GM23248 (cell line): ENCODE results near the gene TRPV4.

Source experiments
- EZH2 ChIP-seq: fragments of 200-600 bp; sonication (generic); IDR thresholded peaks from 2 replicates; pipeline ENCODE4 v1.6.1; 2018; ENCODE audit warnings: antibody characterized with exemption, mild to moderate bottlenecking; ENCODE audit not compliant: insufficient read depth, poor library complexity, severe bottlenecking
- EZH2phosphoT487 ChIP-seq: fragments of 200-600 bp; sonication (generic); IDR thresholded peaks from 2 replicates; pipeline ENCODE4 v1.6.1; 2018; ENCODE audit warnings: antibody characterized with exemption, moderate library complexity, mild to moderate bottlenecking, low read depth; ENCODE audit not compliant: insufficient read depth

- TF ChIP-seq EZH2: no peak
- TF ChIP-seq EZH2phosphoT487: no peak
Measured at GRCh38 chr12:109818905-109819500, 14.2 kb downstream of the TRPV4 start.
